Hepatocyte (in vitro differentiated cells): ENCODE results near the gene VAMP1. TPM values are rescaled to one million over a fixed set of nuclear protein-coding genes. Genes with fewer than 3 reads are reported as not detected.

Experiments used
- DNase-seq: peaks from one replicate; pipeline ENCODE4 v3.0.0-alpha.2; 2016; ENCODE audit warnings: low spot score
- H2AFZ ChIP-seq: fragments of 200-600 bp; sonication (generic); 2 replicates; pipeline ENCODE4 v1.6.0; 2016; ENCODE audit warnings: antibody characterized with exemption, mild to moderate bottlenecking
- H3K27ac ChIP-seq: fragments of 200-600 bp; sonication (generic); 2 replicates; pipeline ENCODE4 v1.5.1; 2016; ENCODE audit warnings: mild to moderate bottlenecking
- H3K27me3 ChIP-seq: fragments of 200-600 bp; sonication (generic); 2 replicates; pipeline ENCODE4 v1.6.1; 2016
- H3K36me3 ChIP-seq: fragments of 200-600 bp; sonication (generic); replicated peaks from 2 replicates; pipeline ENCODE4 v1.5.1; 2016; ENCODE audit warnings: low read depth; ENCODE audit not compliant: insufficient read depth
- H3K4me1 ChIP-seq: fragments of 200-600 bp; sonication (generic); 2 replicates; pipeline ENCODE4 v1.5.1; 2016; ENCODE audit warnings: mild to moderate bottlenecking, moderate library complexity; ENCODE audit not compliant: insufficient read depth
- H3K4me2 ChIP-seq: fragments of 200-600 bp; sonication (generic); 2 replicates; pipeline ENCODE4 v1.6.0; 2016
- H3K4me3 ChIP-seq: fragments of 200-600 bp; sonication (generic); 2 replicates; pipeline ENCODE4 v1.5.1; 2016; ENCODE audit warnings: mild to moderate bottlenecking
- H3K79me2 ChIP-seq: fragments of 200-600 bp; sonication (generic); 2 replicates; pipeline ENCODE4 v1.6.0; 2017; ENCODE audit warnings: mild to moderate bottlenecking
- H3K9me2 ChIP-seq: fragments of 200-600 bp; sonication (generic); replicated peaks from 2 replicates; pipeline ENCODE4 v1.6.0; 2017; ENCODE audit warnings: mild to moderate bottlenecking; ENCODE audit not compliant: insufficient read depth
- H3K9me3 ChIP-seq: fragments of 200-600 bp; sonication (generic); 2 replicates; pipeline ENCODE4 v1.5.1; 2016; ENCODE audit warnings: low read depth, mild to moderate bottlenecking
- H4K20me1 ChIP-seq: fragments of 200-600 bp; sonication (generic); 2 replicates; pipeline ENCODE4 v1.6.0; 2016; ENCODE audit warnings: mild to moderate bottlenecking; ENCODE audit not compliant: insufficient read depth, poor library complexity, severe bottlenecking
- CTCF ChIP-seq: fragments of 200-600 bp; sonication (generic); IDR thresholded peaks from 2 replicates; pipeline ENCODE4 v1.5.1; 2016; ENCODE audit warnings: antibody characterized with exemption, mild to moderate bottlenecking; ENCODE audit not compliant: poor library complexity
- EZH2 ChIP-seq: fragments of 200-600 bp; sonication (generic); IDR thresholded peaks from 2 replicates; pipeline ENCODE4 v1.6.1; 2016; ENCODE audit warnings: antibody characterized with exemption, mild to moderate bottlenecking, borderline replicate concordance
- EZH2phosphoT487 ChIP-seq: fragments of 200-600 bp; sonication (generic); IDR thresholded peaks from one replicate; pipeline ENCODE4 v1.6.1; 2018; ENCODE audit warnings: antibody characterized with exemption, mild to moderate bottlenecking, low read depth, moderate library complexity; ENCODE audit not compliant: unreplicated experiment, severe bottlenecking
- WGBS: methylation state at CpG from one replicate; pipeline ENCODE4 v1.1.6; 2016; ENCODE audit warnings: low lambda C conversion rate; ENCODE audit errors: missing lambda C conversion rate; 5-methylcytosine and 5-hydroxymethylcytosine counted together
- polyA plus RNA-seq: library from polyadenylated mRNA; unstranded; fragments of >200 nt; fragmentation: Nextera tagmentation; extraction: Ambion mirVana; gene quantifications from 2 replicates; pipeline ENCODE4 v1.2.1, GENCODE V29; 2016
- total RNA-seq: library from RNA; depleted of rRNA; stranded (reverse); fragments of >200 nt; gene quantifications from 2 replicates; pipeline ENCODE4 v1.2.3, GENCODE V29; 2014

The VAMP1 gene
- total and polyA plus RNA-seq, 2 experiments from 2014 or later, result 5.0 to 5.9 TPM

GRCh38 chr12:6463858-6464257 lies 6.6 kb downstream of the VAMP1 start:
- Histone ChIP-seq H3K79me2 (peaks cover 3% of the 10 kb centered on the region), H3K4me1 (no peaks in the 10 kb centered on the region), H3K27ac (no peak overlapping the region), H2AFZ (no peak overlapping the region), H3K4me3 (no peak overlapping the region), H3K36me3 (no peaks in the 10 kb centered on the region), H3K4me2 (no peak overlapping the region), H3K27me3 (no peaks in the 10 kb centered on the region), H3K9me3 (no peaks in the 10 kb centered on the region), H3K9me2 (no peaks in the 10 kb centered on the region), H4K20me1 (no peaks in the 10 kb centered on the region)
- TF ChIP-seq EZH2phosphoT487 (no peak), EZH2 (no peak), CTCF (no peak)
- 94% methylated on average over 6 of the region's 6 CpGs for WGBS
- no peak for DNase-seq

- H3K79me2 ChIP-seq, result peaks cover under 1% of the 10 kb centered on the region
- WGBS, result 94% methylated on average over 7 of the region's 7 CpGs
- no peak overlapping the region for H3K27ac ChIP-seq
- H3K4me3 ChIP-seq, result no peak overlapping the region
- DNase-seq, result no peak
- H3K27me3 ChIP-seq, result no peaks in the 10 kb centered on the region
- no peaks in the 10 kb centered on the region for H3K4me1 ChIP-seq
- no peaks in the 10 kb centered on the region for H3K9me3 ChIP-seq
- no peaks in the 10 kb centered on the region for H3K36me3 ChIP-seq
- no peaks in the 10 kb centered on the region for H4K20me1 ChIP-seq
- no peak overlapping the region for H3K4me2 ChIP-seq
- H2AFZ ChIP-seq, result no peak overlapping the region
- TF ChIP-seq EZH2, result no peak
- no peak for TF ChIP-seq EZH2phosphoT487
- no peak for TF ChIP-seq CTCF
- H3K9me2 ChIP-seq, result no peaks in the 10 kb centered on the region
Observed at GRCh38 chr12:6463216-6463615, 7.3 kb downstream of the VAMP1 start.

- Histone ChIP-seq H3K4me2 (no peak overlapping the region), H3K4me3 (no peak overlapping the region), H3K27ac (no peak overlapping the region), H3K9me2 (no peaks in the 10 kb centered on the region), H3K27me3 (no peaks in the 10 kb centered on the region), H3K4me1 (no peaks in the 10 kb centered on the region), H3K9me3 (no peaks in the 10 kb centered on the region), H3K79me2 (no peaks in the 10 kb centered on the region), H4K20me1 (no peaks in the 10 kb centered on the region), H3K36me3 (no peaks in the 10 kb centered on the region), H2AFZ (no peak overlapping the region)
- DNase-seq, result no peak
- 96% methylated on average over 14 of the region's 14 CpGs for WGBS
- no peak for TF ChIP-seq EZH2
- no peak for TF ChIP-seq CTCF
- no peak for TF ChIP-seq EZH2phosphoT487
Observed at GRCh38 chr12:6462234-6462995, 8.1 kb downstream of the VAMP1 start.
